ENCODE data around the gene AMMECR1.

- TF ChIP-seq, protein P1, sequence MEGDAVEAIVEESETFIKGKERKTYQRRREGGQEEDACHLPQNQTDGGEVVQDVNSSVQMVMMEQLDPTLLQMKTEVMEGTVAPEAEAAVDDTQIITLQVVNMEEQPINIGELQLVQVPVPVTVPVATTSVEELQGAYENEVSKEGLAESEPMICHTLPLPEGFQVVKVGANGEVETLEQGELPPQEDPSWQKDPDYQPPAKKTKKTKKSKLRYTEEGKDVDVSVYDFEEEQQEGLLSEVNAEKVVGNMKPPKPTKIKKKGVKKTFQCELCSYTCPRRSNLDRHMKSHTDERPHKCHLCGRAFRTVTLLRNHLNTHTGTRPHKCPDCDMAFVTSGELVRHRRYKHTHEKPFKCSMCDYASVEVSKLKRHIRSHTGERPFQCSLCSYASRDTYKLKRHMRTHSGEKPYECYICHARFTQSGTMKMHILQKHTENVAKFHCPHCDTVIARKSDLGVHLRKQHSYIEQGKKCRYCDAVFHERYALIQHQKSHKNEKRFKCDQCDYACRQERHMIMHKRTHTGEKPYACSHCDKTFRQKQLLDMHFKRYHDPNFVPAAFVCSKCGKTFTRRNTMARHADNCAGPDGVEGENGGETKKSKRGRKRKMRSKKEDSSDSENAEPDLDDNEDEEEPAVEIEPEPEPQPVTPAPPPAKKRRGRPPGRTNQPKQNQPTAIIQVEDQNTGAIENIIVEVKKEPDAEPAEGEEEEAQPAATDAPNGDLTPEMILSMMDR (IDR thresholded peaks at IDR 0.05) = no peak
- TF ChIP-seq POLR2AphosphoS5 (IDR thresholded peaks at IDR 0.05) = no peak
- no peak for TF ChIP-seq EP300 (IDR thresholded peaks at IDR 0.05)
Measured at GRCh38 chrX:110318664-110318968, 731 bp upstream of the AMMECR1 start.
